AG04450 (cell line): Measurements from ENCODE around the gene OXTR. TPM values are rescaled to one million over a fixed set of nuclear protein-coding genes. Genes with fewer than 3 reads are reported as not detected.

Source experiments
- CTCF ChIA-PET: fragments of 300-600, 350-600 bp; formaldehyde crosslinking; extraction: SDS; loops from one replicate; lab custom pipeline; 2022; ENCODE audit warnings: antibody characterized with exemption, inconsistent platforms; lab: Charles Lee
- POLR2A ChIA-PET: fragments of 350-600 bp; formaldehyde crosslinking; extraction: SDS; loops from one replicate; lab custom pipeline; 2021; ENCODE audit warnings: antibody characterized with exemption, inconsistent platforms; lab: Yijun Ruan, JAX
- DNase-seq: peaks from one replicate; pipeline ENCODE4 v3.0.0-alpha.2; 2011; ENCODE audit warnings: low read depth, low spot score
- H3K27ac ChIP-seq: one replicate; pipeline ENCODE4 v1.5.1; 2012; ENCODE audit warnings: low read depth, low read length, control low read depth
- H3K27me3 ChIP-seq: one replicate; pipeline ENCODE4 v1.6.0; 2012; ENCODE audit warnings: low read length; ENCODE audit not compliant: control insufficient read depth, insufficient read depth
- H3K4me3 ChIP-seq: 2 replicates; pipeline ENCODE4 v1.5.1; 2011; ENCODE audit warnings: mild to moderate bottlenecking, low read depth, low read length, control low read depth
- H3K9me3 ChIP-seq: 2 replicates; pipeline ENCODE4 v1.5.1; 2012; ENCODE audit warnings: low read length; ENCODE audit not compliant: control insufficient read depth, insufficient read depth
- polyA plus RNA-seq: library from polyadenylated mRNA; depleted of rRNA; stranded (reverse); fragments of >200 nt; gene quantifications from 2 replicates; pipeline ENCODE4 v1.2.3, GENCODE V29; 2011
- TF ChIP-seq, protein P1 (sequence below): IDR thresholded peaks from 2 replicates; pipeline ENCODE4 v1.5.1; 2011; ENCODE audit warnings: low read depth, low read length, control low read depth, inconsistent platforms

OXTR gene
- polyA plus RNA-seq, 1 experiment: 58.7 TPM

DNA sequence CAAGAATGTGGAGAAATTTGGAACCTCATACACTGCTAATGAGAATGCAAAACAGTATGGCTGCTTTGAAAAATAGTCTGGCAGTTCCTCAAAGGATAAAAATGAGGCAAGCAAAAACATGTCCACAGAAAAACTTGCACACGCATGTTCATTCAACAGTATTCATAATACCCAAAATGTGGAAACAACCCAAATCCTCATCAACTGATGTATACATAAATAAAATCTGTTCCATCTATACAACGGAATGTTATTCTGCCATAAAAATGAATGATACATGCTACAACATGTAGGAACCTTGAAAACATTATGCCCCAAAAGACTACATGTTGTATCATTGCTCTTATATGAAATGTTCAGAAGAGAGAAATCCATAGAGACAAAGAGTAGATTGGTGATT, 36.4 kb upstream of the OXTR start:
- TF ChIP-seq, protein P1, sequence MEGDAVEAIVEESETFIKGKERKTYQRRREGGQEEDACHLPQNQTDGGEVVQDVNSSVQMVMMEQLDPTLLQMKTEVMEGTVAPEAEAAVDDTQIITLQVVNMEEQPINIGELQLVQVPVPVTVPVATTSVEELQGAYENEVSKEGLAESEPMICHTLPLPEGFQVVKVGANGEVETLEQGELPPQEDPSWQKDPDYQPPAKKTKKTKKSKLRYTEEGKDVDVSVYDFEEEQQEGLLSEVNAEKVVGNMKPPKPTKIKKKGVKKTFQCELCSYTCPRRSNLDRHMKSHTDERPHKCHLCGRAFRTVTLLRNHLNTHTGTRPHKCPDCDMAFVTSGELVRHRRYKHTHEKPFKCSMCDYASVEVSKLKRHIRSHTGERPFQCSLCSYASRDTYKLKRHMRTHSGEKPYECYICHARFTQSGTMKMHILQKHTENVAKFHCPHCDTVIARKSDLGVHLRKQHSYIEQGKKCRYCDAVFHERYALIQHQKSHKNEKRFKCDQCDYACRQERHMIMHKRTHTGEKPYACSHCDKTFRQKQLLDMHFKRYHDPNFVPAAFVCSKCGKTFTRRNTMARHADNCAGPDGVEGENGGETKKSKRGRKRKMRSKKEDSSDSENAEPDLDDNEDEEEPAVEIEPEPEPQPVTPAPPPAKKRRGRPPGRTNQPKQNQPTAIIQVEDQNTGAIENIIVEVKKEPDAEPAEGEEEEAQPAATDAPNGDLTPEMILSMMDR: no peak
- ChIA-PET POLR2A (no interaction called here), CTCF (no interaction called here)

DNA sequence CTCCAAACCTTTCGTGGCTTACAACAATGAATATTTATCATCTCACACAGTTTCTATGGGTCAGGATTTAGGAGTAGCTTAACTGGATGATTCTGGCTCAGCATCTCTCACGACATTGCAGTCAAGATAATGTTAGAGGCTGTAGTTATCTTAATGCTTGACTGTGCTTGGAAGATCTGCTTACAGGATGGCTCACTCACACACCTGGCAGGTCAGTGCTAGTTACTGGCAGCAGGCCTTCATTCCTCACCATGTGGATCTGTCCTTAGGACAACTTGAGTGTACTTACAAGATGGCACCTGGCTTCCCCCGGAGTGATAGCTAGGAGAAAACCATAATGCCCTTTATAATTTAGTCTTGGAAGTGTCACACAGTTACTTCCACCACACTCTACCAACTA, 32.8 kb upstream of the OXTR start:
- TF ChIP-seq, protein P1: no peak
- no peak overlapping the region for H3K27ac ChIP-seq
- H3K27me3 ChIP-seq: no peaks in the 10 kb centered on the region
- POLR2A ChIA-PET: no interaction called here
- H3K4me3 ChIP-seq: no peak overlapping the region
- CTCF ChIA-PET: no interaction called here
- H3K9me3 ChIP-seq: peaks cover 2% of the 10 kb centered on the region; the same call in 1 of the 2 replicates
- no peak for DNase-seq

More for the DNA sequence above, 36.4 kb upstream of the OXTR start:
- no peak for DNase-seq
- Histone ChIP-seq H3K27ac (no peak overlapping the region), H3K4me3 (no peak overlapping the region), H3K27me3 (no peaks in the 10 kb centered on the region), H3K9me3 (no peaks in the 10 kb centered on the region)

DNA sequence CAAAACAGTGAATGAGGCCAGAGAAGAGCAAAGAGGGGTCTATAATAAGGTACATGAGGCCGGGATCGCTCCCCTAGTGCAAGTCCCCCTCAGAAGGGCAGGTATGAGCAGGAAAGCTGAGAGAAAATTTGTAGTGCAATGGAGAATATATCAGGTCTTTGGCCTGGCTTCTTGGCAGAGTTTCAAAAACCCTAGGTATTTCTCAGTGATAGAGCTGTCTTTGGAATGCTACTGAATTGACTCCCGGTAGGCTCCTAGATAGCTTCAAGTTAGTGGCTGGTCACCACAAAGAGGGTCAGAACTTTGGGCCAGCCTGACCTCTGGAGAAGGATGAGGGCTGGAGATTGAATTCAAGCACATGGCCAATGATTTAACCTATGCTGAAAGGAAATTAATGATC, 30.6 kb upstream of the OXTR start:
- Histone ChIP-seq H3K9me3 (peaks cover 2% of the 10 kb centered on the region; the same call in 1 of the 2 replicates), H3K27ac (no peak overlapping the region), H3K4me3 (no peak overlapping the region), H3K27me3 (no peaks in the 10 kb centered on the region)
- ChIA-PET POLR2A (no interaction called here), CTCF (no interaction called here)
- DNase-seq: no peak
- TF ChIP-seq, protein P1: no peak

DNA sequence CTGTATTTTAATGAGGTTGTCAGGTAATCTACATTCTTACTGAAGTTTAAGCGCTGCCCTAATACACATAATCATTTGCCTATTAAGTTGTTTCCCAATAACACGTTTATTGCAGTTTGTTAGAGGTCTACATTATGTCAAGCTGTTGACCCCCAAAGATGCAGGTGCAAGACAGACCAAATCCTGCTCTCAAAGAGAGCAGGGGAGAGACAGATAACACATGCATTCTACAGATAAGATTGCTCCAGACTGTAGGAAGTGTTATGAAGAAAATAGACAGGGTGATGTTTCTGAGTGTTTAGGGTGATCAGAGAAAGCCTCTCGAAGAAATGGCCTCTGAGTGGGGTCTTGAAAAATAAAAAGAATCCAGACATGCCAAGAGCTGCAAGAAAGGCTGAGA, 24.8 kb upstream of the OXTR start:
- no peak overlapping the region for H3K4me3 ChIP-seq
- no peak for DNase-seq
- H3K9me3 ChIP-seq: no peaks in the 10 kb centered on the region; the same call in 1 of the 2 replicates
- CTCF ChIA-PET: interaction anchor here (1.3 to 1.4 kb wide), 2 partner anchors 10 to 25 kb away, joined by 3 read pairs; no protein-coding TSS in a partner anchor
- H3K27ac ChIP-seq: no peak overlapping the region
- TF ChIP-seq, protein P1: no peak
- no peaks in the 10 kb centered on the region for H3K27me3 ChIP-seq
- POLR2A ChIA-PET: no interaction called here

DNA sequence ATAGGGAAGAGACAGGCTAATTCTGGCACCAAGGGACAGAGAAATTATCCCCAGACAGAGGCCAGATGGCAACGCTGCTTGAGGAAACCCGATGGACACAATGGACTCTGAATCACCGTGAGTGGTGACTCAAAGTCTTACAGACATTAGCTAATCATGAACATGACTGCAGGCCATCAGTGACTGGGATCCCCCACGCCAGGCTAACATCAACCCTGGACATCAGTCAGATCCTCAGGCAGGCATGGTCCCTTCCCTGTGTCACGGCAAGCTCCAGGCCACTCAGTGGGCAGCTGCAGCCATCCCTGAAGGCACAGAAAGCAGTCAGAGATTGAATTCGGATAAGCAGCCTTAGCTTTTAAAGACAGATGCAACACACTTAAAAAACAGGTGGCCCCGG, 23.8 kb upstream of the OXTR start:
- POLR2A ChIA-PET: no interaction called here

More for the DNA sequence above, 23.8 kb upstream of the OXTR start:
- TF ChIP-seq, protein P1: no peak
- CTCF ChIA-PET: interaction anchor here (2.2 kb wide), 1 partner anchor 23 kb away, joined by 8 read pairs; the partner anchor contains the start of gene OXTR
- H3K9me3 ChIP-seq: no peaks in the 10 kb centered on the region; the same call in 1 of the 2 replicates
- H3K27ac ChIP-seq: no peak overlapping the region
- DNase-seq: no peak
- no peaks in the 10 kb centered on the region for H3K27me3 ChIP-seq
- H3K4me3 ChIP-seq: no peak overlapping the region
